ENCODE measurements around the gene TRERF1.

GRCh38 chr6:42427871-42428270 lies 23.9 kb downstream of the TRERF1 start:
- no peak for TF ChIP-seq GATA3 (IDR thresholded peaks at IDR 0.05; ENCODE audit: low read depth, low read length)
- no peak for TF ChIP-seq GATA2 (IDR thresholded peaks at IDR 0.05; ENCODE audit: low read depth, low read length)
